GM18858 (cell line): Measurements from ENCODE around the gene BBS12.

Experiments used
- ATAC-seq: cut with Tn5 transposase; IDR thresholded peaks from one replicate; pipeline ENCODE4 v1.9.1; 2021; ENCODE audit not compliant: unreplicated experiment

BBS12 gene

DNA sequence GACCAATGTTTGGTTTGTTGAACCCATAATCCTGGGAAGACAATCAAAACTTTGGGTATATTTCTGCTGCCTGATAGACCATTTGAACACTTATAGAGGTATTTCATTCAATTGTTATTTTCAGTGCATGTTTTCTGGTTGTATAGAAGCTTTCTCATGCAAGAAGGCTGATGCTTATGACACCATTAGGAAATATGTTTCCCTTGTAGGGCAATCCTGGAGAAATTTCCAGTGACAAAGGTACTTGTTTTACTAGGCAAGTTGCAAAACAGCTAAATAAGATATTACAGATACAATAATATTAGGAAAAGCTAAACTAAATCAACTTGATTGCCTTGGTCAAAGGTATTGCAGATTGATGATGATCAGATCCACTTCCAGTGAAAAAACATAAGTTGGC is 61.3 kb downstream of the BBS12 start:
- no peak for ATAC-seq
